Measurements from ENCODE around the gene CDKAL1.

GRCh38 chr6:20608905-20609304 lies 74.6 kb downstream of the CDKAL1 start:
- no peak for TF ChIP-seq POLR2AphosphoS5 (IDR thresholded peaks at IDR 0.05; ENCODE audit: insufficient read depth in 1 of 2, low read depth in 1 of 2)
- TF ChIP-seq POLR2A (IDR thresholded peaks at IDR 0.05): no peak

Data from vagina (tissue), 2 donors.